Esophagus muscularis mucosa (tissue), 4 donors: Measurements from ENCODE around the gene RAPGEF1. TPM values are rescaled to one million over a fixed set of nuclear protein-coding genes. Genes with fewer than 3 reads are reported as not detected.

ENCODE experiments used
- DNase-seq: peaks from one replicate; pipeline ENCODE4 v3.0.0-alpha.2; 2017; ENCODE audit errors: extremely low spot score
- H3K27ac ChIP-seq, 4 donors: fragments of 200-600 bp; sonication (generic); replicated peaks in 1 of 4; 1 replicate in 3 of 4; 2 replicates in 1 of 4; pipeline ENCODE4 v1.5.1; 2016 to 2019; ENCODE audit warnings: mild to moderate bottlenecking in 1 of 4
- H3K27me3 ChIP-seq, 4 donors: fragments of 200-600 bp; sonication (generic); one replicate each; pipeline versions ENCODE4 v1.5.1 to v1.6.0; 2016 to 2019
- H3K36me3 ChIP-seq, 4 donors: fragments of 200-600 bp; sonication (generic); one replicate each; pipeline ENCODE4 v1.5.1; 2016 to 2019
- H3K4me1 ChIP-seq, 4 donors: fragments of 200-600 bp; sonication (generic); one replicate each; pipeline ENCODE4 v1.5.1; 2016 to 2019
- H3K4me3 ChIP-seq, 4 donors: fragments of 200-600 bp; sonication (generic); 1 replicate in 2 of 4; 2 replicates in 2 of 4; pipeline ENCODE4 v1.5.1; 2016 to 2019; ENCODE audit warnings: mild to moderate bottlenecking in 4 of 4, moderate library complexity in 1 of 4
- H3K9me3 ChIP-seq, 4 donors: fragments of 200-600 bp; sonication (generic); 1 replicate in 3 of 4; 2 replicates in 1 of 4; pipeline ENCODE4 v1.5.1; 2016 to 2019
- EP300 ChIP-seq: sonication (generic); formaldehyde crosslinking; IDR thresholded peaks from one replicate; pipeline ENCODE4 v1.6.1; 2017; ENCODE audit warnings: antibody characterized with exemption
- POLR2A ChIP-seq: fragments of 450-650 bp; IDR thresholded peaks from one replicate; pipeline ENCODE4 v1.6.1; 2017; ENCODE audit warnings: antibody characterized with exemption, moderate library complexity, mild to moderate bottlenecking, low read depth
- POLR2AphosphoS5 ChIP-seq, 2 donors: sonication (generic); formaldehyde crosslinking; IDR thresholded peaks; one replicate each; pipeline ENCODE4 v1.6.1; 2017; ENCODE audit warnings: antibody characterized with exemption in 2 of 2
- WGBS: methylation state at CpG from one replicate; pipeline ENCODE4 v1.1.5; 2018; 5-methylcytosine and 5-hydroxymethylcytosine counted together
- intact Hi-C: fragments of 100-400 bp; cut with DNase I; formaldehyde crosslinking; loops from one replicate; pipeline ENCODE4 v1.15.1; 2023
- total RNA-seq, 4 donors: library from RNA; depleted of rRNA; stranded (reverse); fragments of >200 nt; gene quantifications; one replicate each; pipeline versions ENCODE4 v1.1.0 to v1.2.1, GENCODE V29; 2016
- TF ChIP-seq, protein P1 (sequence below), 3 experiments: fragments of 200-600 bp in 2 of 3; fragments of 450-650 bp in 1 of 3; sonication (generic) in 2 of 3; IDR thresholded peaks; one replicate each; pipeline ENCODE4 v1.5.1; 2017 to 2019; ENCODE audit warnings: antibody characterized with exemption in 3 of 3, mild to moderate bottlenecking in 2 of 3, moderate library complexity in 1 of 3

Gene RAPGEF1
- total RNA-seq, 4 donors from 2014 or later: 66.6 to 138 (median 101) TPM

DNA sequence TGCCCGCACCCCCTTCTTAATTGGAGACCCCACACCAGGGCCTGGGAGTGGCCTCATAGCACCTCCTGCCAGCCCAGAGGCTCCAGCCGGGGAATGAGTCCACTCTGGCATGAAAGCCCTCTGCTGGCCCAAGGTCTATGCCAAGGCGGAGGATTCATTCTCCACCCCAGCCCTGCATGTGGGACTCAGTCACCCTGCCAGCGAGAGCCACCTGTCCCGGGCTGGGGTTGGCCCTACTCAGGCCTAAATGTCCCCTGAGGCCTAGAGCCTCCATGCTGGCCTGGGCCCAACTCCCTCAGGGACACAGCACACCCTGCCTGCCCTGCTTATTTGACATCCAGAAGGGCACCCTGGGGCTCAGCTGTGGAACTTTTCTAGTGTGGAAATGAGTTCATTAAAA, 1.0 kb upstream of the RAPGEF1 start:
- peaks cover 30 to 38% (median 35%) of the 10 kb centered on the region in 4 donors for H3K4me1 ChIP-seq
- H3K9me3 ChIP-seq: no peaks in the 10 kb centered on the region
- intact Hi-C loops: loop anchor here (1.0 to 10.0 kb wide), 2 partner anchors 149 to 386 kb away; no protein-coding TSS in a partner anchor
- H3K27me3 ChIP-seq: no peaks in the 10 kb centered on the region
- no peak overlapping the region for H3K27ac ChIP-seq
- no peak overlapping the region for H3K4me3 ChIP-seq
- no peak for DNase-seq
- TF ChIP-seq, protein P1, sequence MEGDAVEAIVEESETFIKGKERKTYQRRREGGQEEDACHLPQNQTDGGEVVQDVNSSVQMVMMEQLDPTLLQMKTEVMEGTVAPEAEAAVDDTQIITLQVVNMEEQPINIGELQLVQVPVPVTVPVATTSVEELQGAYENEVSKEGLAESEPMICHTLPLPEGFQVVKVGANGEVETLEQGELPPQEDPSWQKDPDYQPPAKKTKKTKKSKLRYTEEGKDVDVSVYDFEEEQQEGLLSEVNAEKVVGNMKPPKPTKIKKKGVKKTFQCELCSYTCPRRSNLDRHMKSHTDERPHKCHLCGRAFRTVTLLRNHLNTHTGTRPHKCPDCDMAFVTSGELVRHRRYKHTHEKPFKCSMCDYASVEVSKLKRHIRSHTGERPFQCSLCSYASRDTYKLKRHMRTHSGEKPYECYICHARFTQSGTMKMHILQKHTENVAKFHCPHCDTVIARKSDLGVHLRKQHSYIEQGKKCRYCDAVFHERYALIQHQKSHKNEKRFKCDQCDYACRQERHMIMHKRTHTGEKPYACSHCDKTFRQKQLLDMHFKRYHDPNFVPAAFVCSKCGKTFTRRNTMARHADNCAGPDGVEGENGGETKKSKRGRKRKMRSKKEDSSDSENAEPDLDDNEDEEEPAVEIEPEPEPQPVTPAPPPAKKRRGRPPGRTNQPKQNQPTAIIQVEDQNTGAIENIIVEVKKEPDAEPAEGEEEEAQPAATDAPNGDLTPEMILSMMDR (IDR thresholded peaks at IDR 0.05): no peak
- no peak for TF ChIP-seq EP300
- TF ChIP-seq POLR2AphosphoS5 (IDR thresholded peaks at IDR 0.05): no peak
- TF ChIP-seq POLR2A: no peak
- WGBS: 86% methylated on average over 5 of the region's 5 CpGs
- H3K36me3 ChIP-seq: no peaks in the 10 kb centered on the region

DNA sequence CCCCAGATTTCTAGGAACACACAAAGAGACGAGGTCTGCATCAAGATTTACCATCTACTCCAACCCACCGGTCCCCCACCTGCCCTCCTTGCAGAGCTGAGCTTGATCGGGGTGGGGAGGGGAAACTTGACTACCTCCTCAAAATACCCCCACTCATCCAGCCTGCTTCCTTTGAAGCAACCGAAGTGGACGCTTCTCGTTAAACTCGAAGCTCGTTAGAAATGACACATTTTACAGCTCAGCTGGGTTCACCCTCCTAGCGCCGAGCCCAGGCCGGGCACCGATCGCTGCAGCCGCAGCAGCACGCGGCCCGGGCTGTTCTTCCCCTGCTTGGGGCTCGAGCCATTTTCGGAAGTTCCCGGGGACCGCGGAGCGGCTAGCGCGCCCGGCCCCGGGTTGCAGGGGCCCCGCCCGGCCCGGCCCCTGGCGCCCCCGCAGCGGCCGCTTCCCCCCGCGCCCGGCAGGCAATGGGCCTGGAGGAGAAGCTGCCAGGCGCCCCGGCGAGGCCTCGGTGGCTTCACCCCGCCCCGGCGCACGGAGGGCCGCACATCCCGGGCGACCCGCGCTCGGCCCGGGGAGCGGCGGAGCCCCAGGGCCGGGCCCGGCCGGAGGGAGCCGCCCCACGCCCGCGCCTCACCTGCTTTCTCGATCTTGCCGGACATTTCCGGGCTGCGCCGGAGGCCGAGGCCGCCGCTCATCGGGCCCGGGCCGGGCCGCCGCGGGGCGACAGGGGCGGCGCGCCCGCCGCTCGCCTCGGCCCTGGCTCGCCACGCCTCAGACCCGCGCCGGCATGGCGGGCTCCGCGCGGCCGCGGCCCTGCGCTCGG, 530 bp downstream of the RAPGEF1 start:
- no peaks in the 10 kb centered on the region for H3K36me3 ChIP-seq
- TF ChIP-seq, protein P1 (IDR thresholded peaks at IDR 0.05): peak in 1 of 3 experiments; percentile 25
- TF ChIP-seq POLR2AphosphoS5 (IDR thresholded peaks at IDR 0.05): no peak
- no peak for TF ChIP-seq EP300
- TF ChIP-seq POLR2A: no peak
- DNase-seq: no peak
- H3K9me3 ChIP-seq: no peaks in the 10 kb centered on the region
- intact Hi-C loops: loop anchor here (5.0 kb wide), 1 partner anchor 62 kb away; no protein-coding TSS in a partner anchor
- peak overlapping the region; percentile 60 to 94 (median 72) for H3K4me3 ChIP-seq
- WGBS: 2% methylated on average over 8 of the region's 96 CpGs
- H3K4me1 ChIP-seq: peaks cover 46 to 54% (median 51%) of the 10 kb centered on the region in 4 donors
- peak overlapping the region; percentile 86 to 97 (median 88) for H3K27ac ChIP-seq
- H3K27me3 ChIP-seq: no peaks in the 10 kb centered on the region

DNA sequence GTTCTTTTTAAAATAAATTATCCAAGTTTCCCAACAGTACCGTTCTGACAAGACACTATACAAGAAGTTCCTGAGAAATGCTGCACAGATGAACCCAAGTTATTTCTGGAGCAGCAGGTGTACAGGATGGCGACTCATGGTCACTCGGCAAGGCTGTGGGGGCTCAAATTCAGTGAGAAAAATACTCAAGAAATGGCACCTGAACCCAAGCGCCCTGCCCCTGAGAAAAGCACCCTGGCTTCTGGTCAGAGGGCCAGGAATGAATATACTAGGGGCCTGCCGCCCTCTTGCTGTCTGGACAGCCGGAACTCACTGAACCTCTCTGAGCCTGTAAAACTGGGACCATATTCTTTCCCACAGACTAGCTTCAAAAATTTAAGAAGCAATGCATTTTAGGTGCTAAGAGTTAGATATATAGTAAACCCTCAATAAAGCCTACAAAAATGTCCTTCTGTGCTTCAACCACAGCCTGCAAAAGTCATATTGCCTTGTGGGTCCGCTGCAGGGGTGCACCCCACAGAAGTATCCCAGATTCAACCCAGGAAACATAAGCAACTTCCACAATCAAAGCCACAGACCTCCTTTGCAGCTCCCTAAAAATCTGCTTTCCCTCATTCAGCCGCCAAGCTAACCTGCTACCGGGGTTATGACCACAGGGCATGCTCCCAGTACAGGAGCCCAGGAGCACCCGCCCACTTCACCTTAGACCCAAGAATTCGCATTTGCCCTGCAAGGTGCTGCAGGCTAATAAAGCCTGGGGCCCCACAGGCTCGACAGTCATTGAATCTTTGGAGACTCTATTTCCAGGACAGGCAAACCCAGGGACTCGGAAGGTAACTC, 1.4 kb downstream of the RAPGEF1 start:
- Histone ChIP-seq H3K27ac (peak overlapping the region; percentile 86 to 97 (median 88)), H3K36me3 (no peaks in the 10 kb centered on the region), H3K27me3 (no peaks in the 10 kb centered on the region), H3K4me1 (peaks cover 54 to 62% (median 59%) of the 10 kb centered on the region in 4 donors), H3K4me3 (peak overlapping the region; percentile 60 to 94 (median 72)), H3K9me3 (no peaks in the 10 kb centered on the region)
- no peak for DNase-seq
- WGBS: 42% methylated on average over 12 of the region's 13 CpGs
- TF ChIP-seq POLR2AphosphoS5 (IDR thresholded peaks at IDR 0.05) (no peak), EP300 (no peak), POLR2A (no peak)
- TF ChIP-seq, protein P1 (IDR thresholded peaks at IDR 0.05): no peak
- intact Hi-C loops: loop anchor here (5.0 kb wide), 1 partner anchor 61 kb away; no protein-coding TSS in a partner anchor

DNA sequence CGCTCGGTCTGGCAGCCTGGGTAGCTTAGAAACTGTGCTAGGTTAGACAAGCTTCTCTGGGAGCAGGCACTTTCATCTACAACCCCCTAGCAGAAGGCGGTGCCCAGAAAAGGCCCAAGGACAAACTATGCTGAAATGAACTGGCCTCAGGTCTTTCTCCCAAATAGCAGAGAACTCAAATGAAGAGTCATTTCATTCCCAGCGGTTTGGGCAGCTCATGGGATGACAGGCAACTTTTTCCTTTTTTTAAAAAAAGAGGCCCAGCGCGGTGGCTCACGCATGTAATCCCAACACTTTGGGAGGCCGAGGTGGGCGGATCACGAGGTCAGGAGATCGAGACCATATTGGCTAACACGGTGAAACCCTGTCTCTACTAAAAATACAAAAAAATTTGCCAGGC, 2.5 kb downstream of the RAPGEF1 start:
- H3K9me3 ChIP-seq: no peaks in the 10 kb centered on the region
- no peaks in the 10 kb centered on the region for H3K27me3 ChIP-seq
- intact Hi-C loops: loop anchor here (5.0 kb wide), 1 partner anchor 60 kb away; no protein-coding TSS in a partner anchor
- no peaks in the 10 kb centered on the region for H3K36me3 ChIP-seq
- 95% methylated on average over 12 of the region's 12 CpGs for WGBS
- no peak for DNase-seq
- H3K4me3 ChIP-seq: no peak overlapping the region
- peaks cover 65 to 73% (median 70%) of the 10 kb centered on the region in 4 donors for H3K4me1 ChIP-seq
- H3K27ac ChIP-seq: peak overlapping the region; percentile 10 to 31 (median 19)
- TF ChIP-seq POLR2A: no peak
- TF ChIP-seq POLR2AphosphoS5 (IDR thresholded peaks at IDR 0.05): no peak
- TF ChIP-seq EP300: no peak
- TF ChIP-seq, protein P1 (IDR thresholded peaks at IDR 0.05): no peak
